BLaER1 treated with 17β-estradiol and CSF1 and Interleukin-3, amounts not matched to agents 10 nM and 100 nM (cell line): Measurements from ENCODE around the gene LYZL6.

Source experiments
- H3K27ac ChIP-seq, 11 experiments: shearing (Covaris generic); formaldehyde crosslinking; 2 replicates each; pipeline ENCODE4 v1.8.1; 2022
- H3K27me3 ChIP-seq, 11 experiments: shearing (Covaris generic); formaldehyde crosslinking; 2 replicates each; pipeline ENCODE4 v1.8.1; 2022
- H3K36me3 ChIP-seq, 11 experiments: shearing (Covaris generic); formaldehyde crosslinking; 2 replicates each; pipeline ENCODE4 v1.8.1; 2022
- H3K4me1 ChIP-seq, 10 experiments: shearing (Covaris generic); formaldehyde crosslinking; 2 replicates each; pipeline ENCODE4 v1.8.1; 2022
- H3K4me2 ChIP-seq, 11 experiments: shearing (Covaris generic); formaldehyde crosslinking; 2 replicates each; pipeline ENCODE4 v1.8.1; 2022
- H3K4me3 ChIP-seq, 10 experiments: shearing (Covaris generic); formaldehyde crosslinking; 2 replicates each; pipeline ENCODE4 v1.8.1; 2022
- H3K9ac ChIP-seq, 11 experiments: shearing (Covaris generic); formaldehyde crosslinking; 2 replicates each; pipeline ENCODE4 v1.8.1; 2022
- H3K9me3 ChIP-seq, 11 experiments: shearing (Covaris generic); formaldehyde crosslinking; replicated peaks in 1 of 11; 2 replicates each; pipeline ENCODE4 v1.8.1; 2022
- H4K20me1 ChIP-seq, 11 experiments: shearing (Covaris generic); formaldehyde crosslinking; 2 replicates each; pipeline ENCODE4 v1.8.1; 2022
- Cebpa-rat ChIP-seq, 11 experiments: shearing (Covaris generic); IDR thresholded peaks; 2 replicates each; pipeline ENCODE4 v1.8.1; 2022

The LYZL6 gene, protein sequence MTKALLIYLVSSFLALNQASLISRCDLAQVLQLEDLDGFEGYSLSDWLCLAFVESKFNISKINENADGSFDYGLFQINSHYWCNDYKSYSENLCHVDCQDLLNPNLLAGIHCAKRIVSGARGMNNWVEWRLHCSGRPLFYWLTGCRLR

GRCh38 chr17:35943537-35943936 is at the start of gene LYZL6:
Gene LYZL6, minus strand, starts transcription at chr17:35943713. Its CDS starts 4,357 bp downstream, at chr17:35939356.
- Histone ChIP-seq H3K27me3 (no peaks in the 10 kb centered on the region), H3K9ac (no peak within 1 kb of the TSS), H3K4me2 (no peak within 1 kb of the TSS), H3K36me3 (no peaks in the 10 kb centered on the region), H4K20me1 (no peaks in the 10 kb centered on the region), H3K9me3 (no peaks in the 10 kb centered on the region), H3K4me3 (no peak within 1 kb of the TSS), H3K27ac (no peak within 1 kb of the TSS), H3K4me1 (no peaks in the 10 kb centered on the region)
- no peak for TF ChIP-seq Cebpa-rat (IDR thresholded peaks at IDR 0.05)

- H3K4me3 ChIP-seq, result no peak overlapping the region
- no peak overlapping the region for H3K4me2 ChIP-seq
- H3K9ac ChIP-seq, result no peak overlapping the region
- H3K9me3 ChIP-seq, result peaks cover 16 to 49% (median 38%) of the 10 kb centered on the region in 11 experiments
- H3K36me3 ChIP-seq, result no peaks in the 10 kb centered on the region
- TF ChIP-seq Cebpa-rat (IDR thresholded peaks at IDR 0.05), result no peak
- no peaks in the 10 kb centered on the region for H4K20me1 ChIP-seq
- H3K4me1 ChIP-seq, result peaks cover 0 to 13% (median 0%) of the 10 kb centered on the region in 10 experiments; a peak in 6 of 20 replicates
- no peak overlapping the region for H3K27ac ChIP-seq
- no peaks in the 10 kb centered on the region for H3K27me3 ChIP-seq
Observed at GRCh38 chr17:35991075-35991474, 47.6 kb upstream of the LYZL6 start.

DNA sequence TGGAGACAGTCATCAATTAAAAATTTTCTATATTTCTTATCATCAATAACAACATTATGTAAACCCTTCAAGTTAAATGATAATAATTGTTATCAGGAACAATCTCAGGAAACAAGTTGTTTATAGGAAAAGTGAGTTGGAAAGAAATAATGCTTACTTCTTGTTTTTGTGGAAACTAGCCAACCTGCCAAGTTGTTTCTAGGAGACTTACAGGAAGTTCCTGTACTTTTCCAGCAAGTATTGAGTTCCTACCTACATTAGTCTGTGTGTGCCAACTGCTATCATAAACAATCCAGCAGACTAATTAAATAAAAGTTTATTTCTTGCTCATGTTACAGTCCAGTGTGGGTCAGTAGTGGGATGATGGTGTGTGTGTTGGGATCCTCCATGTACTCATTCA is 44.7 kb upstream of the LYZL6 start:
- Histone ChIP-seq H3K9ac (no peak overlapping the region), H3K9me3 (peaks cover 16 to 35% (median 23%) of the 10 kb centered on the region in 11 experiments), H3K4me2 (no peak overlapping the region), H3K27me3 (no peaks in the 10 kb centered on the region), H3K27ac (no peak overlapping the region), H3K36me3 (no peaks in the 10 kb centered on the region), H3K4me3 (no peak overlapping the region), H4K20me1 (no peaks in the 10 kb centered on the region), H3K4me1 (peaks cover 0 to 15% (median 0%) of the 10 kb centered on the region in 10 experiments; a peak in 6 of 20 replicates)
- no peak for TF ChIP-seq Cebpa-rat (IDR thresholded peaks at IDR 0.05)

- TF ChIP-seq Cebpa-rat (IDR thresholded peaks at IDR 0.05), result no peak
- no peaks in the 10 kb centered on the region for H3K36me3 ChIP-seq
- H3K27me3 ChIP-seq, result no peaks in the 10 kb centered on the region
- no peak within 1 kb of the TSS for H3K4me3 ChIP-seq
- peaks cover 0 to 15% (median 0%) of the 10 kb centered on the region in 10 experiments; a peak in 6 of 20 replicates for H3K4me1 ChIP-seq
- H4K20me1 ChIP-seq, result no peaks in the 10 kb centered on the region
- no peak within 1 kb of the TSS for H3K9ac ChIP-seq
- peaks cover 16 to 29% (median 23%) of the 10 kb centered on the region in 11 experiments for H3K9me3 ChIP-seq
- H3K4me2 ChIP-seq, result peak within 1 kb of the TSS in 3 of 11 experiments; percentile 28 to 67 (median 46); a peak in 6 of 22 replicates
- no peak within 1 kb of the TSS for H3K27ac ChIP-seq
Observed at GRCh38 chr17:35986643-35987042, 43.1 kb upstream of the LYZL6 start, which contains the start of gene CCL14. Gene CCL14, minus strand, starts transcription at chr17:35986729. Its CDS starts 80 bp downstream, at chr17:35986649.

DNA sequence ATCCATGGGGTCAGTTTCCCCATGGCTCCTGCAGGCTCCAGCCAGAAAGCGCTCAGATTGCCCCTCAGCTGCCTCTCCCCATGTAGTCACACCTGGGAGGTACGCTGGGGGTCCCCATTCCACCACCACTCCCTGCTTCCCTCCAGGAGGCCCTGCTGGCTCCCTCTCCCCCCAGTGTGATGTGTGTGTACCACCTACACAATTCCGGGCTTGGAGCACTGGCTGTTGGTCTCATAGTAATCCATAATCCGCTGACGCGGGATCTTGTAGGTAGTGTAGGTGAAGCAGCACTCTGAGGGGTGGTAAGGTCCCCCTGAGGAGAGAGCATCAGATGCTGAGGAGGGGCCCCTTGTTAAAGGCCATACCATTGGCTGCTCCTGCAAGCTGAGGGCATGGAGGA is 40.6 kb upstream of the LYZL6 start:
- Histone ChIP-seq H3K36me3 (no peaks in the 10 kb centered on the region), H3K4me2 (no peak overlapping the region), H3K27me3 (no peaks in the 10 kb centered on the region), H3K9ac (no peak overlapping the region), H3K4me3 (no peak overlapping the region), H3K4me1 (peaks cover 0 to 15% (median 0%) of the 10 kb centered on the region in 10 experiments; a peak in 6 of 20 replicates), H4K20me1 (no peaks in the 10 kb centered on the region), H3K9me3 (peaks cover 7 to 12% (median 9%) of the 10 kb centered on the region in 11 experiments; a peak in 21 of 22 replicates), H3K27ac (no peak overlapping the region)
- TF ChIP-seq Cebpa-rat (IDR thresholded peaks at IDR 0.05), result no peak

DNA sequence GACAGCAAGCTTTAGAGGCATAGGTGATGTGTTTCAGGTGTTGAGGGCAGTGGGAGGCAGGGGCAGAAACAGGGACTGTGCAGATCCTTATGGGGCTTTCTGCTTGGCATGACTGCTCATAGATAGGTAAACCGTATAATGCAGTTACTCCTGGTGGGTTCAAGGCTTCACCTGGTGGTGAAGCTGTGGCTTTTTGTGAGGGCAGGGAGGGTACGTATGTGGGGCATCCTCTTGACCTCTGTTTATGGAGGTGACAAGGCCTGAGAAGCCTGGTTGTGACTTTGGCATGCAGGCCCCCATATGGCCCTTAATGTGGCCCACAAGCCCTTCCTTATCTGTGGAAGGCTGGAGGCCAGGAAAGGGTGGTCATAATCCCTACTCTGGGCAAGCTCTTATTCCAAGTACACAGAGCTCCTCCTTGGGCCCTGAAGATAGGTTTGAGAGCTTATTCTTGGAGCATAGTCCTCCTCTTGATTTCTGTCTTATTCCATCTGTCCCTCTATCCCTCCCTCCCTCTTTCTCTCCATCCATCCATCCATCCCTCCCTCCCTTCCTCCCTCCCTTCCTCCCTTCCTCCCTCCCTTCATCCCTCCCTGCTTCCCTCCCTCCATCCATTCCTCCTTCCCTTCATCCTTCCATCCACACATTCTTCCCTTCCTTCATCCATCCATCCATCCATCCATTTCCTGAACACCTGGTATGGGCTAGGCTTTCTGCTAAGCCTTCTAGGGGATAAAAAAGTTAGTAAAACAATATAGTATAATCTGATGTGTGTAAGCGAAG is 39.1 kb upstream of the LYZL6 start:
- no peaks in the 10 kb centered on the region for H3K36me3 ChIP-seq
- H4K20me1 ChIP-seq, result no peaks in the 10 kb centered on the region
- TF ChIP-seq Cebpa-rat (IDR thresholded peaks at IDR 0.05), result no peak
- no peak overlapping the region for H3K9ac ChIP-seq
- no peak overlapping the region for H3K27ac ChIP-seq
- no peak overlapping the region for H3K4me2 ChIP-seq
- peaks cover 0 to 15% (median 0%) of the 10 kb centered on the region in 10 experiments; a peak in 6 of 20 replicates for H3K4me1 ChIP-seq
- H3K27me3 ChIP-seq, result no peaks in the 10 kb centered on the region
- H3K9me3 ChIP-seq, result no peaks in the 10 kb centered on the region; a peak in 1 of 22 replicates
- no peak overlapping the region for H3K4me3 ChIP-seq

GRCh38 chr17:35981908-35982330 is 38.4 kb upstream of the LYZL6 start:
- H3K9ac ChIP-seq, result no peak overlapping the region
- H3K36me3 ChIP-seq, result no peaks in the 10 kb centered on the region
- no peaks in the 10 kb centered on the region for H4K20me1 ChIP-seq
- no peak overlapping the region for H3K27ac ChIP-seq
- peaks cover 0 to 11% (median 0%) of the 10 kb centered on the region in 10 experiments; a peak in 6 of 20 replicates for H3K4me1 ChIP-seq
- TF ChIP-seq Cebpa-rat (IDR thresholded peaks at IDR 0.05), result no peak
- H3K4me3 ChIP-seq, result no peak overlapping the region
- no peak overlapping the region for H3K4me2 ChIP-seq
- H3K9me3 ChIP-seq, result no peaks in the 10 kb centered on the region
- no peaks in the 10 kb centered on the region for H3K27me3 ChIP-seq

DNA sequence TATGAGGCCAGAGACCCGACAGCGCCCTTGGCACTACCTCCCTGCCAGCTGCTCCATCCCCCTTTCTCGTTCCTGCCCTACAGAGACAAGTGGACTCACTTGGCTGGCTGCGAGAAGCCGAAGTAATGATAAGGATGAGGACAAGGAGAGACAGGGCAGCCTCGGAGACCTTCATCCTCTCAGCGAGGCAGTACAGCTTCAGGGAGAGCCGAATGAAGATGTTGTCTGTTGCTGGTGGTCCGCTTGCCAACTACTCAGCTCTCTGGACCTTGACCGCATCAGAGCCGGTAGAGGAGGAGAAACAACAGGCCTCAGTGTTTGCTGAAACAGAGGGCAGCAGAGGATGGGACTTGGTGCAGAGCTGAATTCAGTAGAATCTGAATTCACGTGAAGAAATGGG is 37.7 kb upstream of the LYZL6 start, which contains the start of gene CCL16:
CCL16 (minus strand) TSS at position 252 of the 400 bp plus-strand sequence; CDS start at position 175, 77 bp downstream.
- no peaks in the 10 kb centered on the region for H3K27me3 ChIP-seq
- no peak within 1 kb of the TSS for H3K4me3 ChIP-seq
- no peak for TF ChIP-seq Cebpa-rat (IDR thresholded peaks at IDR 0.05)
- no peak within 1 kb of the TSS for H3K9ac ChIP-seq
- peaks cover 0 to 6% (median 0%) of the 10 kb centered on the region in 10 experiments; a peak in 6 of 20 replicates for H3K4me1 ChIP-seq
- no peaks in the 10 kb centered on the region for H4K20me1 ChIP-seq
- H3K9me3 ChIP-seq, result no peaks in the 10 kb centered on the region
- no peaks in the 10 kb centered on the region for H3K36me3 ChIP-seq
- H3K27ac ChIP-seq, result no peak within 1 kb of the TSS
- no peak within 1 kb of the TSS for H3K4me2 ChIP-seq

GRCh38 chr17:35978346-35978745 is 34.8 kb upstream of the LYZL6 start:
- Histone ChIP-seq H3K36me3 (no peaks in the 10 kb centered on the region), H3K4me1 (peaks cover 0 to 16% (median under 1%) of the 10 kb centered on the region in 10 experiments; a peak in 7 of 20 replicates), H3K9me3 (no peaks in the 10 kb centered on the region), H3K27ac (no peak overlapping the region), H3K4me2 (no peak overlapping the region), H3K27me3 (no peaks in the 10 kb centered on the region), H4K20me1 (no peaks in the 10 kb centered on the region), H3K4me3 (no peak overlapping the region), H3K9ac (no peak overlapping the region)
- no peak for TF ChIP-seq Cebpa-rat (IDR thresholded peaks at IDR 0.05)
